HG03139 (cell line): ENCODE data around the gene CYSTM1.

Experiments
- ATAC-seq: cut with Tn5 transposase; IDR thresholded peaks from one replicate; pipeline ENCODE4 v1.9.1; 2021; ENCODE audit not compliant: unreplicated experiment

CYSTM1 gene

GRCh38 chr5:140205216-140205615 is 30.2 kb downstream of the CYSTM1 start:
- no peak for ATAC-seq

GRCh38 chr5:140205952-140206351 is 31.0 kb downstream of the CYSTM1 start:
- ATAC-seq: no peak

- ATAC-seq: peak; percentile 78
Measured at GRCh38 chr5:140207250-140207964, 32.4 kb downstream of the CYSTM1 start.

- ATAC-seq: no peak
Measured at GRCh38 chr5:140208065-140208464, 33.1 kb downstream of the CYSTM1 start.

GRCh38 chr5:140213370-140213983 is 38.5 kb downstream of the CYSTM1 start:
- no peak for ATAC-seq

GRCh38 chr5:140214831-140215230 is 39.8 kb downstream of the CYSTM1 start:
- no peak for ATAC-seq

- no peak for ATAC-seq
Measured at GRCh38 chr5:140215276-140215675, 40.3 kb downstream of the CYSTM1 start.

- no peak for ATAC-seq
Measured at GRCh38 chr5:140216478-140217074, 41.6 kb downstream of the CYSTM1 start.

- no peak for ATAC-seq
Measured at GRCh38 chr5:140217299-140218026, 42.5 kb downstream of the CYSTM1 start.

- ATAC-seq: no peak
Measured at GRCh38 chr5:140219068-140219991, 44.3 kb downstream of the CYSTM1 start.

- ATAC-seq: peak; percentile 56
Measured at GRCh38 chr5:140220032-140220697, 45.2 kb downstream of the CYSTM1 start.

- no peak for ATAC-seq
Measured at GRCh38 chr5:140220698-140221064, 45.7 kb downstream of the CYSTM1 start.

GRCh38 chr5:140221697-140222223 is 46.8 kb downstream of the CYSTM1 start:
- ATAC-seq: no peak

GRCh38 chr5:140222416-140222815 is 47.4 kb downstream of the CYSTM1 start:
- ATAC-seq: no peak

- no peak for ATAC-seq
Measured at GRCh38 chr5:140223567-140223966, 48.6 kb downstream of the CYSTM1 start.

GRCh38 chr5:140224658-140225057 is 49.7 kb downstream of the CYSTM1 start:
- no peak for ATAC-seq

- no peak for ATAC-seq
Measured at GRCh38 chr5:140225396-140225795, 50.4 kb downstream of the CYSTM1 start.

GRCh38 chr5:140227046-140227445 is 52.1 kb downstream of the CYSTM1 start:
- ATAC-seq: no peak

- no peak for ATAC-seq
Measured at GRCh38 chr5:140228364-140228837, 53.4 kb downstream of the CYSTM1 start.

GRCh38 chr5:140230373-140230772 is 55.4 kb downstream of the CYSTM1 start:
- no peak for ATAC-seq
